Measurements from ENCODE around the gene UQCC5.
"Not testable (repeated sequence)": the region's sequence is repeated elsewhere in the genome, so short reads cannot be mapped to it uniquely, and the experiment has no call there.

UQCC5 gene

DNA sequence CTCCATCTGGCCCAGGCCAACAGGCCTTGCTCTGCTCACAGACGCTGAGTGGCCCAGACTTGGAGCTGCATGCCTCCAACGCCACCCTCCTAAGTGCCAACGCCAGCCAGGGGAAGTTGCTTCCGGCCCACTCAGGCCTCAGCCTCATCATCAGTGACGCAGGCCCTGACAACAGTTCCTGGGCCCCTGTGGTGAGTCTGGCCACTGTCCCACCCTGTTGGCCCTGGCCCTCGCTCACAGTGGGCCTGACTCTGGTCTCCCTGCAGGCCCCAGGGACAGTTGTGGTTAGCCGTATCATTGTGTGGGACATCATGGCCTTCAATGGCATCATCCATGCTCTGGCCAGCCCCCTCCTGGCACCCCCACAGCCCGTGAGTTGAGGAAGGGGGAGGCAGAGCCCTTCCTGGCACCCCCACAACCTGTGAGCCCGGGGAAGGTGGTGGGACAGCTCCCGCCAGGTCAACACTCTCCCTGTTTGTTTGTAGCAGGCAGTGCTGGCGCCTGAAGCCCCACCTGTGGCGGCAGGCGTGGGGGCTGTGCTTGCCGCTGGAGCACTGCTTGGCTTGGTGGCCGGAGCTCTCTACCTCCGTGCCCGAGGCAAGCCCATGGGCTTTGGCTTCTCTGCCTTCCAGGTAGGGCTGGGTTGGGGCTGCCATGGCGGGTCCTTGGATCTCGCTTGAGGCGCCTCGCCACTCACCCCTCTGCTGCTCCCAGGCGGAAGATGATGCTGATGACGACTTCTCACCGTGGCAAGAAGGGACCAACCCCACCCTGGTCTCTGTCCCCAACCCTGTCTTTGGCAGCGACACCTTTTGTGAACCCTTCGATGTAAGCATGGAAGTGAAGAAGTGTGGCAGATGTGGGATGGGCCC is 12.8 kb upstream of the UQCC5 start:
- DNase-seq (ENCODE audit: low read depth): no peak

DNA sequence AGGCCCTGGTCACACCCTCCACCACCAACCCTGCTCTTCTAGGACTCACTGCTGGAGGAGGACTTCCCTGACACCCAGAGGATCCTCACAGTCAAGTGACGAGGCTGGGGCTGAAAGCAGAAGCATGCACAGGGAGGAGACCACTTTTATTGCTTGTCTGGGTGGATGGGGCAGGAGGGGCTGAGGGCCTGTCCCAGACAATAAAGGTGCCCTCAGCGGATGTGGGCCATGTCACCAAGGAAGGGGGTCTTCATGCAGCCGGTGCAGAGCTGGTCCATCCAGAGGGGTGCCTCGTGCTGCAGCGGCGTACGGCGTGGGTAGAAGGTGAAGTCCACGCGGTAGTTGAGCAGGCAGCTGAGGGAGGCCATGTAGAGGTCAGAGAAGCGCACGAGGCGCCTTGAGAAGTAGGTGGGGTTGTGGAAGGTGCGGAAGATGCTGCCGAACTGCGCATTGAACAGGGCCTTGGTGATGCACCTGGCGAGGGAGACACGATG is 12.1 kb upstream of the UQCC5 start:
- DNase-seq (ENCODE audit: low read depth): no peak

- DNase-seq (ENCODE audit: low read depth): no peak
Observed at GRCh38 chr3:52524752-52525679, 11.4 kb upstream of the UQCC5 start.

- DNase-seq (ENCODE audit: low read depth): no peak
Observed at GRCh38 chr3:52525680-52526561, 10.5 kb upstream of the UQCC5 start.

- not testable (repeated sequence) for DNase-seq (ENCODE audit: low read depth)
Observed at GRCh38 chr3:52526671-52527038, 9.8 kb upstream of the UQCC5 start.

DNA sequence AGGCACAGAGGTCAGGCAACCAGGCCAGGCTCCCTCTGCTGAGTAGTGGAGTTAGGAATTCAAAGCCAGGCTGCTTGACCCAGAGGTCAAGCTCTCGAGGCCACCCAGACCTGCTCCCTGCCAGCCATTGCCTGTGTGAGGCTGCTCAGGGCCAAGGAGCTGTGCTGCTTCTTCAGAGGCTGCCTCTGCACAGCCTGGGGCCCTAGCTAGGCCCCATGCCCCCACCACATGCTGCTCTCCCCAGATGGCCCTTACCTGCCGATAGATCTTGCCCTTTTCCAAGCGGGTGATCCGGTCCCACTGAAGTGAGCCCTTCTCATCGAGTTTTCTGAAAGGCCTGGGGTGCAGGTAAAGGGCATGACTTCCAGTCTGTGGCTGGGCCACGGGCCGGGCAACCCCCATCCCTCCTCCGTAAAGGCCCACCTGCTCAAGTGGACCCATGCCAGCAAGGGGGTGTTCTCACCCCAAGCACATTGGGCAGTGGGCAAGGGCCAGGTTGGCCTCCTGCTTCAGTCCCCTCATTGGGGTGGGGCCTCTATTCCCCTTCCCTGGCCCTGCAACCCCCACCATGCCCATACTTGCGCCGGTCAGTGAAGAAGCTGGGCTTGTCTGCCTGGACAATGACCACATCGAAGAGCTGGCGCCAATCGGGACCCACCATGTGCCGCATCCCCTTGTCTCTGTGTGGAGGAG is 9.2 kb upstream of the UQCC5 start:
- DNase-seq (ENCODE audit: low read depth): no peak

DNA sequence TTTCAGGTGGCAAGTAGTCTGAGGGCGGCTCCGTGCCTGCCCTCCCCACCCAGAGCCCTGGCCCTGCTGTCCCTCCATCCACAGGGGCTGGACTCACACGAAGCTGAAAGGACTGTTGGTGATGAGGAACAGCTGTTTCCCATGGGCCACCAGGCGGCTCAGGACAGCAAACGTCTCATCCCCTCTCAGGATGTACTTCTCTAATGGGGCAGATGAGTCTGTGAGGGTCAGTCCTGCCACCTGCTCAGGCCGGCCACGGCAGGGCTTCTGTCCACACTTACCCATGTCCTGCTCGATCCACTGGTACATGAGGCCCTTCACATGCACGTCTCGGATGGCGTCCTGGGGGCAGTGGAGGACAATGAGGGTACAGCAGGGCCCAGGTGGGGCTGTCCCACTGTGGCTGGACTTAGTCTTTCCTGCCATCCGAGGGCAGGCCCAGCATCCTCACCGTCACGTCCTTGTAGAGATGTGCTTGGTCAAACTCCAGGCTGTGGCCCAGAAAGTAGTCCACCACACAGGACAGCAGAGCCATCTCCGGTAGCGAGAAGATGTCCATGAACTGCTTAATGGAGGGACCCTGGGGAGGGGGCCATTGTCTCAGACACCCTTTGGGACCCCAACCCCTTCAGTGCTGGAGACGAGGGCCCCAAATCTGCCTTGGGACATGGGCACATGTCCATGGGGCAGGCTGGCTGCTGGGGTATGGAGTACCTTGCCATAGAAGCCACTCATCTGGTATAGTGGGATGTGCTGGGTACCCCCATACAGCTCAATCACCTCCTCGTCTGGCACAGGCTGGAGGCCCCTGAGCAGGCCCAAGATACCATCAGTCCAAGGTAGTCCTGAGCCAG is 8.4 kb upstream of the UQCC5 start:
- DNase-seq (ENCODE audit: low read depth): no peak

DNA sequence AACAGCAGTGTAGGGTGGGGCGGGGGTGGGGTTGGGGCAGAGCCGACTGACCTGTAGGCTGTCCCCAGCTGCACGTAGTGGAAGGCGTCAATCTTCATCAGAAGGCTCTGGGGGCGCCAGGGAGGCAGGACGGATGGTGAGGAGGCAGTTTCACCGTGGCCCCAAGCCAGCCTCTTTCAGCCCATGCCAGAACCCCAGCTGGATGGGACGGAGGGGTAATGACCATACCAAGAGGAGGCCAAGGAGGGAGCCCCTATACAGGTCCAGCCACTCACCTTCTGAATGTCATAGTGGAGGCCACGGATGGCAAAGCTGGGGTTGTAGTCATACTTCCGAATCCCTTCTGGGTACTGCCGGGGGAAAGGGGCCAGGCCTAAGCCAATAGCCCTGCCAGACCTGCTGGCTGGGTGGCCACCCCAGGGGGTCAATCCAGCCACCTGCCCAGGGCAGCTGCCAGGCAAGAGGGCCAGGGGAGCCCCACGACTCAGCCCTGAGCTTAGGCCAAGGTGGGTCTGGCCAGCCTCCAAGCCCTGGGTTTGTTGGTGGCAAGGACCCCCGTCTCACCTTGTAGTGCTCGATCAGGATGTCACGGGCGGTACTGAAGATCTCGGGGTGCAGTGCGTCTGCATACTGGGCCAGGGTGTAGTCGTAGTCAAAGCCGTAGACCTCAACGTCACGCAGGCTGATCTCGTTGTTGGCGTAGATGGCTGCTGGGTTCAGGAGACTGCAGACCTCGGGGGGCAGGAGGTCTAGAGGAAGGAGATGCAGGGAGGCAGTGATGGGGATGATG is 7.6 kb upstream of the UQCC5 start:
- no peak for DNase-seq (ENCODE audit: low read depth)

DNA sequence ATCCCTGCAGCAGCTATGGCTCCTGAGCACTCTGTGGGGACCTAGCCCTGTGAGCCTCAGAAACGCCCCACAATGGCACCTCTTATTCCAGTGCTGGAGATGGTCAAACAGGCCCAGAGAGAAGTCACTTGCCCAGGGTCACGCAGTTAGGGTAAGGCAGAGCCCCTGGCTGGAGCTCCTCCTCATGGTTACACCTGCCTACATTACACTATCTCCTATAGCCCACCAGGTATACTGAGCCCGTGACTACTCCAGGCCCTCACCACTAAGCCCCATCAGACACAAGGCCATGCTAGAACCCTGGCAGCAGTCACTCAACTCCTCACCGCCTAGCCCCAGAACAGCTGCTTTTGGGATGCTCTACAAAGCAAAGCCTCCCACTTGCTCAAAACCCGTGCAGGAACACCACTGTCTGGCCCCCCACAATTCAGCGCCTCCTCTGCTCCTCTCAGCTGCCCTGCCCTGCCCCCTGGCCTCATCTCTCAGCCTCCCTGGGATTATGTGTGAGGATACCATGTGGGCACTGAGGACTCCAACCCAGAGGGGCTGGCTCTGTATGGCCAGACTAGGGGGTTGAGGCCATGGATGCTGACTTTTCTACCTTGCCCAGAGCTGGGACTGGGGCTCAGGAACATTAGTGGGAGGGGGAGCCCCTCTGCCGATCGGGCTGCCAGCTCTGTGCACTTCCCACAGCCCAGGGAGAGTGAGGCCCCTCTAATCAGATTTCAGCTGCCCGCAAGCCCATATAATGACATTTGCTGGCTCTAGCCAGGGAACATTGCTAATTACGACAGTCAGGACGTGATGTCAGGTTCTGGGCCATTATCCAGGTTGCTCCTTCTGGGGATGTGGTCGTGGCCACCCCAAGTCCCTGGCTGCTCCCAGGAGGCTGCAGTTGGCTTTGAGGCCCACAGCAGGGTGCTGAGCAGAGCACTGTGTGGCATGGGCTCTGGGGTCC is 6.8 kb upstream of the UQCC5 start:
- DNase-seq (ENCODE audit: low read depth): no peak

DNA sequence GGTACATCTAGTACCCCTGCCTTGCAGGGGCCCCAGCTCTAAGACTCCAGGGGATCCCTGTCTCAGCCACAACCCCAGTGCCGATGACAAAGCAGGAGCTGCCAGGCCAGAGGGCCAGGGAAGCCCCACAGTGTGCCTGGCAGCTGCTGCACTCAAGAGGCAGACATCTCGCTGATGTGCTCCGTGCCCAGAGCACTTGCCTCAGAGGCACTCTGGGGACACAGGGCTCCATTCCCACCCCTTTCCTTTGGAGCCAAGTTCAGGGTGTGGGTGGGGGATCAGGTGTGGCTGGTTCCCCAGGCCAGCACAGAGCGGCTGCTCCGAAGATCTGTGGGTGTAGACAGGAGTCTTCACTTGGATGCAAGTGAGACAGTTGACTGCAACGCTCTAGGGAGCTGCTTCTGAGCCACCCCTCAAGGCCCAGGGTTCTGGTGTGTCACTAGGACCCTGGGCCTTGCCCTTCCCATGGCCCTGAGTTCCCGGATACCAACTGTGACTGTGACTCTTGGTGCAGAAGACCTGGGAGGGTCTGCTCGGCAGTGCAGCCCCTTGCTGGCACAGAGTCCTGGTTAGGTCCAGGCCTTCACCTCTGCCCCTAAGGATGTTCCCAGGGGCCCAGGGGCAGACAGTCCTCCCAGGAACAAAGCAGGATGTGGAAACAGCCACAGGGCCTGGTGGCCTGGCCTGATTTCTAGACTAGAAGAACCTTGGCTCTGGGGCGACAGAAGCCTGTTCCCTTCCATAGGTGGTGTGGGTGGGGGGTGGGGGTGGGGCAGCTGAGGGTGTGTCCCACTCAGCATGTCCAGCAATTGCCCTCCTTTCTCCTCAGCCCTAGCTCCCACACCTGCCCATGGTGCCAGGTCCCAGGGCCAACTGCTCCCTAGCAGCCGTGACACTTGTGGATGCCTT is 5.2 kb upstream of the UQCC5 start:
- no peak for DNase-seq (ENCODE audit: low read depth)

GRCh38 chr3:52531860-52532516 is 4.4 kb upstream of the UQCC5 start:
- DNase-seq (ENCODE audit: low read depth): no peak

DNA sequence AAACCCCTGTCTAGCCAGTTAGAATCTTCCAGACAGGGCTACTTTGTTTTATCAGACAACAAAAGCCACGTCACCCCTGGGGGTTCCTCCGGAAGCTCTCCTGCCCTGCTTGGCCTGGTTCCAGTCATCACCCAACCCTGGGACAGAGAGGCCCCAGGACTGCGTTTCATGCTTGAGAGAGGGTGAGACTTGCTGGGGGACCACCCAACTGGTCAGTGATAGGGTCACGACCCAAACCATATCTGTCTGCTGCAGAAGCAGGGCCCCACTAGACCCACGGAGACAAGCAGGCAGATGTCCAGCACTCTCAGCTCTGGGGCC is 3.9 kb upstream of the UQCC5 start:
- no peak for DNase-seq (ENCODE audit: low read depth)

DNA sequence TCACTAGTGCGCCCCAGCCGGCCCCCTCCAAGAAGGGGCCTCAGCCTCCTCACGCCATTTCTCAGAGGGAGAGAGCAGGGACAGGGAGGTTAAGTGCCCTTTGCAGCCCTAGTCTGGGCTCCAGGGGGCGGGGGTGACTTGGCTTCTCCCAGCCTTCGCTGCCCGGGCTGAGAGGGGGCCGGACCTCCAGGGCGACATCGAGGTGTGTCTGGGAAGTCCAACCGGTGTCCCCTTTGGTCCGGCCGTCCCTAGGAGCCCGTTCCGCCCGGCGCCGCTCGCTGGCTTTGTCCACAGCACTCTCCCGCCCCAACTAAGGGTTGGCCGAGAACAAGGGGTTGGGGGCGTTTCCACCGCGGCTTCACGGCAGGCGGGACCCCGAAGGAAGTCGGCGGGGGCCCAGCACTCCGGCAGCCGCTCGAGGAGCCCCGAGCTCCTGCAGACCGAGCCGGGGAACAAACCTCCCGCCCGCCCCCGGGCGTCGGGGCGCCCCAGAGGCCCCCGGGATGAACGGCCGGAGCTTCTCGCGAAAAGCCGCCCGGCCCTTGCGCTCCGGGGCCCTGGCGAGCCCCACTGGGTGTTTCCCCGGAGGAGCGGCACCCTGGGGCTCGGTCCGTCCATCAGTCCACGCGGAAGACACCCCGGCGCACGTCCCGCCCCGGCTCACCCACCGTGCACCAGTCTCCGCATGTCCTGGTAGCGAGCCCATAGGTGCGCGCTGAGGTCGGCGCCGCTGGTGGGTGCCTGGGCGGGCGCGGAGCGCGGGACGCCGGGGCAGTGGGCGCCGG is 3.4 kb upstream of the UQCC5 start:
- DNase-seq (ENCODE audit: low read depth): no peak

GRCh38 chr3:52533623-52534280 is 2.7 kb upstream of the UQCC5 start, which contains the start of gene NT5DC2:
NT5DC2 (minus strand) TSS chr3:52533857; CDS start chr3:52533737, 120 bp downstream.
- DNase-seq (ENCODE audit: low read depth): peak; percentile 54
